Neutrophil (primary cell): ENCODE measurements around the gene LAMB3.
A peak's percentile ranks its signal among the peaks of the same experiment; 100 is the strongest.

Experiments used
- H3K27ac ChIP-seq: fragments of 200-600 bp; sonication (generic); 2 replicates; pipeline ENCODE4 v1.5.1; 2016; ENCODE audit warnings: mild to moderate bottlenecking, moderate library complexity
- H3K27me3 ChIP-seq: fragments of 200-600 bp; sonication (generic); 2 replicates; pipeline ENCODE4 v1.6.0; 2016; ENCODE audit warnings: mild to moderate bottlenecking
- H3K36me3 ChIP-seq: fragments of 200-600 bp; sonication (generic); 2 replicates; pipeline ENCODE4 v1.5.1; 2017
- H3K4me1 ChIP-seq, 2 experiments: fragments of 200-600 bp in 1 of 2; sonication (generic) in 1 of 2; 1 replicate in 1 of 2; 2 replicates in 1 of 2; pipeline versions ENCODE4 v1.5.1 to v1.6.1; 2013 to 2016; ENCODE audit warnings: low read depth in 1 of 2, low read length in 1 of 2, mild to moderate bottlenecking in 1 of 2, moderate library complexity in 1 of 2; ENCODE audit not compliant: control insufficient read depth in 1 of 2, insufficient read depth in 1 of 2
- H3K4me3 ChIP-seq, 2 experiments: fragments of 200-600 bp in 1 of 2; sonication (generic) in 1 of 2; 1 replicate in 1 of 2; 2 replicates in 1 of 2; pipeline ENCODE4 v1.5.1; 2013 to 2016; ENCODE audit warnings: low read depth in 1 of 2, low read length in 1 of 2, mild to moderate bottlenecking in 1 of 2, moderate library complexity in 1 of 2
- H3K9me3 ChIP-seq: fragments of 200-600 bp; sonication (generic); 2 replicates; pipeline ENCODE4 v1.5.1; 2016
- CTCF ChIP-seq: fragments of 200-600 bp; sonication (generic); IDR thresholded peaks from 2 replicates; pipeline ENCODE4 v1.5.1; 2016; ENCODE audit warnings: antibody characterized with exemption

LAMB3 gene

GRCh38 chr1:209648346-209648745, 3.9 kb downstream of the LAMB3 start:
- H3K9me3 ChIP-seq, result no peaks in the 10 kb centered on the region
- peaks cover 32% of the 10 kb centered on the region for H3K27me3 ChIP-seq
- peaks cover 57% of the 10 kb centered on the region in 2 experiments for H3K4me1 ChIP-seq
- no peaks in the 10 kb centered on the region for H3K36me3 ChIP-seq
- no peak overlapping the region for H3K4me3 ChIP-seq
- peak overlapping the region; percentile 90 for H3K27ac ChIP-seq
- TF ChIP-seq CTCF, result no peak

- H3K4me3 ChIP-seq, result no peak overlapping the region
- no peak overlapping the region for H3K27ac ChIP-seq
- TF ChIP-seq CTCF, result no peak
- H3K36me3 ChIP-seq, result no peaks in the 10 kb centered on the region
- H3K27me3 ChIP-seq, result peaks cover 44% of the 10 kb centered on the region
- H3K4me1 ChIP-seq, result peaks cover 47% of the 10 kb centered on the region in 2 experiments
- H3K9me3 ChIP-seq, result no peaks in the 10 kb centered on the region
These were observed 5.1 kb downstream of the LAMB3 start for GRCh38 chr1:209647156-209647555.

GRCh38 chr1:209646558-209646957, 5.7 kb downstream of the LAMB3 start:
- peaks cover 50% of the 10 kb centered on the region for H3K27me3 ChIP-seq
- no peaks in the 10 kb centered on the region for H3K9me3 ChIP-seq
- no peak for TF ChIP-seq CTCF
- H3K4me3 ChIP-seq, result no peak overlapping the region
- H3K27ac ChIP-seq, result no peak overlapping the region
- peaks cover 41 to 42% of the 10 kb centered on the region in 2 experiments for H3K4me1 ChIP-seq
- no peaks in the 10 kb centered on the region for H3K36me3 ChIP-seq

- TF ChIP-seq CTCF, result no peak
- H3K27me3 ChIP-seq, result peaks cover 56% of the 10 kb centered on the region
- no peaks in the 10 kb centered on the region for H3K36me3 ChIP-seq
- H3K4me1 ChIP-seq, result peaks cover 33 to 34% of the 10 kb centered on the region in 2 experiments
- no peaks in the 10 kb centered on the region for H3K9me3 ChIP-seq
- H3K27ac ChIP-seq, result no peak overlapping the region
- H3K4me3 ChIP-seq, result no peak overlapping the region
These were observed 6.4 kb downstream of the LAMB3 start for GRCh38 chr1:209645574-209646452.

- H3K4me3 ChIP-seq, result no peak overlapping the region
- no peaks in the 10 kb centered on the region for H3K36me3 ChIP-seq
- H3K27me3 ChIP-seq, result peaks cover 66% of the 10 kb centered on the region
- no peaks in the 10 kb centered on the region for H3K9me3 ChIP-seq
- H3K27ac ChIP-seq, result no peak overlapping the region
- peaks cover 10% of the 10 kb centered on the region in 2 experiments for H3K4me1 ChIP-seq
- no peak for TF ChIP-seq CTCF
These were observed 8.8 kb downstream of the LAMB3 start for GRCh38 chr1:209643285-209644020.
